ENCODE measurements around the gene SNX25. TPM values are rescaled to one million over a fixed set of nuclear protein-coding genes. Genes with fewer than 3 reads are reported as not detected.
"Not testable (repeated sequence)": the region's sequence is repeated elsewhere in the genome, so short reads cannot be mapped to it uniquely, and the experiment has no call there.

Gene SNX25
- total RNA-seq, 2 donors from 2014 or later: 13.2 to 16.8 TPM

DNA sequence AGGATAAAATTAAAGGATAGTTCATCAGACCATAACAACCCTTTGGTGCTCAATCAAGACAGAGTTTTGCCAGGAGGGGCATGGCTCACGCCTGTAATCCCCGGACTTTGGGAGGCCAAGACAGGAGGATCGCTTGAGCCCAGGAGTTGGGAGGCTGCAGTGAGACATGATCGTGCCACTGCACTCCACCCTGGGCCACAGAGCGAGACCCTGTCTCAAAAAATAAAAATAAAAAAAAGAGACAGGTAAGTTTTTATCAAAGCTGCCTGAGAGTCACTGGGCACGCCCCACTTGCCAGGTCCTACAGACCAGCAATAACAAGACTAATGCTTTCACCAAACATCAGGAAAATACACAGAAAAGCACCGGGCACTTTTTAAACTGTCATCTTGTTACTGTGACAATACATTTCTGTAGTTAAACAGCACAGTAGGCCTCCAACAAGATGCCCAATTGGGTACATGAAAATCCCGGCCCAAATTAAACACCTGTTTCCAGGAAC is 6.4 kb upstream of the SNX25 start:
- Histone ChIP-seq H3K4me3 (peak overlapping the region; percentile 70 to 75), H3K36me3 (no peaks in the 10 kb centered on the region)

DNA sequence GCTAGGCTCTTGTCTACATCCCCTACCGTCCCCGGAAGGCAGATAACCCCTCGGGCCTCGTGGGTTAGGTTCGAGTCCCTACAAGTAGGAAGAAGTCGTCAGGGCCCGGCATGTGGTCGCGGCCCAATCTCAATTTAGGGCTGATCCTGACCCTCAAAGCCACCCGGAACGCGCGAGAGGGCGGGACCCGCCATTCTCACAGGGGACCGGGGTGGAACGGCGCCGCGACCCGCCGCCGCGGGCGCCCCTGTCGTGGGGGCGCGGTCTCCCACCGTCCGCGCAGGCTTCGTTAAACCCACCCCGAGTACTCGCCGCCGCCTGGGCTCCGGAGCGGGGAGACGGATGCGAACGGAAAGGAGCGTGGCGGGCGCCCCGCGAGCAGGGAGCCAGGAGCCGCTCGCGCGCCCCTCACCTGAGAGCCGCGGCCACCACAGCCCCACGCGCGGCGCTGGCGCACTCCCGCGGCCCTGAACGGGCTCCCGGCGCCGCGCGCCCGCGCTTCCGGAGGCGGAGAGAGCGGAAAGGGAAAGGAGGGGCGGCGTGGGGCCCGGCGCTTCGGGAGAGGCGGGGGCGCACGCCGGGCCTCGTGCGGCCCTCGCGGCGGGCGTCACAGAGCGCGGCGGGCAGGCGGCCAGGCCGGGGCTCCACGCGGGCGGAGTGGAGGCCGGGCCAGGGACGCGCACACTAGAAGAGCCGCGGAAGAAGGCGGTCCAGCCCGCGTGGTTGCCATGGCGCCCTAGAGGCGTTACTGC is 5.7 kb upstream of the SNX25 start, which contains the start of gene CFAP97:
Gene CFAP97, minus strand, starts transcription at position 515 of the 752 bp plus-strand sequence. CDS start 12,804 bp downstream, outside the sequence.
- no peaks in the 10 kb centered on the region for H3K27me3 ChIP-seq
- H3K9me3 ChIP-seq: no peaks in the 10 kb centered on the region
- H3K4me3 ChIP-seq: peak within 1 kb of the TSS; percentile 70 to 75
- peaks cover 0 to 29% of the 10 kb centered on the region in 2 donors for H3K4me1 ChIP-seq
- H3K36me3 ChIP-seq: no peaks in the 10 kb centered on the region
- peak; percentile 90 for DNase-seq (ENCODE audit: low spot score)
- TF ChIP-seq, protein P1, sequence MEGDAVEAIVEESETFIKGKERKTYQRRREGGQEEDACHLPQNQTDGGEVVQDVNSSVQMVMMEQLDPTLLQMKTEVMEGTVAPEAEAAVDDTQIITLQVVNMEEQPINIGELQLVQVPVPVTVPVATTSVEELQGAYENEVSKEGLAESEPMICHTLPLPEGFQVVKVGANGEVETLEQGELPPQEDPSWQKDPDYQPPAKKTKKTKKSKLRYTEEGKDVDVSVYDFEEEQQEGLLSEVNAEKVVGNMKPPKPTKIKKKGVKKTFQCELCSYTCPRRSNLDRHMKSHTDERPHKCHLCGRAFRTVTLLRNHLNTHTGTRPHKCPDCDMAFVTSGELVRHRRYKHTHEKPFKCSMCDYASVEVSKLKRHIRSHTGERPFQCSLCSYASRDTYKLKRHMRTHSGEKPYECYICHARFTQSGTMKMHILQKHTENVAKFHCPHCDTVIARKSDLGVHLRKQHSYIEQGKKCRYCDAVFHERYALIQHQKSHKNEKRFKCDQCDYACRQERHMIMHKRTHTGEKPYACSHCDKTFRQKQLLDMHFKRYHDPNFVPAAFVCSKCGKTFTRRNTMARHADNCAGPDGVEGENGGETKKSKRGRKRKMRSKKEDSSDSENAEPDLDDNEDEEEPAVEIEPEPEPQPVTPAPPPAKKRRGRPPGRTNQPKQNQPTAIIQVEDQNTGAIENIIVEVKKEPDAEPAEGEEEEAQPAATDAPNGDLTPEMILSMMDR (IDR thresholded peaks at IDR 0.05): peak in 1 of 2 donors; percentile 30
- peak within 1 kb of the TSS; percentile 96 to 98 for H3K27ac ChIP-seq

More for the DNA sequence above, 6.4 kb upstream of the SNX25 start:
- TF ChIP-seq, protein P1 (IDR thresholded peaks at IDR 0.05): no peak
- peak overlapping the region; percentile 96 to 98 for H3K27ac ChIP-seq
- DNase-seq (ENCODE audit: low spot score): no peak
- H3K27me3 ChIP-seq: no peaks in the 10 kb centered on the region
- peaks cover 0 to 28% of the 10 kb centered on the region in 2 donors for H3K4me1 ChIP-seq
- H3K9me3 ChIP-seq: no peaks in the 10 kb centered on the region

DNA sequence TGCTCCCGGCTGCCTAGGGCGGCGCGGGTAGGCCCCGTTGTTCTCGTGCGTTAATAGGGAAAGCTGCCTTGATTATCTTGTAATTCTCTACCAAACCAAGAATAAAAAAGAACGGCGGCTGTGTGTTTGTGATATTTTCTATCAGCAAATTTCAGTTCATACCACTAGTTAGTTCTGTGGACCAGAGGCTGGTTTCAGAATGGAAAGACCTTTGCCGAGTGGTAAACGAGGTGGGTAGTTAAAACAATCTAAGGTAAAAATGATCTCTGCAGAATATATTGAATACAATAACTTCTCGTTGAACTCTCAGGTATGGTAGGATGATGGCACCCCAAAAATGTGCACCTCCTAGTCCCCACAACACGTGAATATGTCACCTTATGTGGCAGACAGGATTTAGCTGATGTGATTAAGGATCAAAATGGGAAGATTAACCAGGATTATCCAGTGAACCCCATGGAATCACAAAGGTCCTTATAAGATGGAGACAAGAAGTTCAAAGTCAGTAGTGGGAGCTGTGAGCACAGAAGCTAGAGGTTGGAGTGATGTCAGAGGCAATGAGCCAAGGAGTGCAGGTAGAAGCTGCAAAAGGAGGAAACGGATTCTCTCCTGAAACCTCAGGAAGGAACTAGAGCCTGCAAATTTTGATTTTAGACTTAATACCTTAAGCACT is 5.0 kb upstream of the SNX25 start:
- peaks cover 0 to 34% of the 10 kb centered on the region in 2 donors for H3K4me1 ChIP-seq
- H3K36me3 ChIP-seq: no peaks in the 10 kb centered on the region
- DNase-seq (ENCODE audit: low spot score): no peak
- peak overlapping the region; percentile 96 to 98 for H3K27ac ChIP-seq
- peak overlapping the region; percentile 70 to 75 for H3K4me3 ChIP-seq
- TF ChIP-seq, protein P1 (IDR thresholded peaks at IDR 0.05): no peak
- H3K9me3 ChIP-seq: no peaks in the 10 kb centered on the region
- no peaks in the 10 kb centered on the region for H3K27me3 ChIP-seq

- H3K27ac ChIP-seq; H3K4me3 ChIP-seq; H3K9me3 ChIP-seq; DNase-seq (ENCODE audit: low spot score); H3K36me3 ChIP-seq; H3K27me3 ChIP-seq: not testable (repeated sequence)
- peaks cover 0 to 34% of the 10 kb centered on the region in 2 donors for H3K4me1 ChIP-seq
Measured at GRCh38 chr4:185205073-185205472, 4.3 kb upstream of the SNX25 start.

DNA sequence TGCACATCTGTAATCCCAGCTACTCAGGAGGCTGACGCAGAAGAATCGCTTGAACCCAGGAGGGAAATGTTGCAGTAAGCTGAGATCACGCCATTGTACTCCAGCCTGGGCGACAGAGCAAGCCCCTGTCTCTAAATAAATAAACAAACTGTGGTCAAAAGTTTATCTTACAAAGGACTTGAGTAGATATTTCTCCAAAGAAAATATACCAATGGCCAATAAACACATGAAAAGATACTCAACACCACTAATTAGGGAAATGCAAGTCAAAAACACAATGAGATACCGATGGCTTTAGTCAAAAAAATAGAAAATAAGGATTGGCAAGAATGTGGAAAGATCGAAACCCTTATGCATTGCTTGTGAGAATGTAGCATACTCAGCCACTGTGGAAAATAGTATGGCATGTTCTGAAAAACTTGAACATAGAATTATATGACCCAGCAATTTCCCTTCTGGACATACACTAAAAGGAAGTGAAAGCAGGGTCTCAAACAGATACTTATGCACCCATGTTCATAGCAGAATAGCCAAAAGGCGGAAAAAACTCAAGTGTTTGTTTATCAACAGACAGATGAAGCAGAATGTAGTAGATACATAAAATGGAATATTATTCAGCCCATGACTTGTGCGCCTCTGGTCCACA is 3.6 kb upstream of the SNX25 start:
- Histone ChIP-seq H3K4me1 (peaks cover 0 to 36% of the 10 kb centered on the region in 2 donors), H3K27ac (no peak overlapping the region), H3K27me3 (no peaks in the 10 kb centered on the region), H3K4me3 (no peak overlapping the region), H3K36me3 (no peaks in the 10 kb centered on the region), H3K9me3 (no peaks in the 10 kb centered on the region)
- TF ChIP-seq, protein P1 (IDR thresholded peaks at IDR 0.05): no peak
- DNase-seq (ENCODE audit: low spot score): no peak

DNA sequence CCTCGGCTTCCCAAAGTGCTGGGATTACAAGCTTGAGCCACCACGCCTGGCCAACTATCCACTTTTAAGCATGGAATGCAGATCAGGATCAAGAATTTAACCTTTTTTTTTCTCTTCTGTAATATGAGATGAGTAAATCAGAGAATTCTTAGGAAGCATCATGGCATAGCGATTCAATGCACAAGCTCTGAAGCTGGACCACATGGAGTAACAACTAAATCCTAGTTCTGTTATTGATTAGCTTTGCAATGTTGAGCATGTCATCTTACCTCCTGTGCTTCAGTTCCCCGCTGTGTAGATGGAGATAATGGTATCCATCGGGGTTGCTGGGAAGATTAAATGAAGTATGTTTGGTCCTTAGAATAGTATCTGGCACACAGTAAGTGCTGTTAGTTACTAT is 1.9 kb upstream of the SNX25 start:
- TF ChIP-seq, protein P1 (IDR thresholded peaks at IDR 0.05): no peak
- H3K9me3 ChIP-seq: no peaks in the 10 kb centered on the region
- no peak overlapping the region for H3K4me3 ChIP-seq
- H3K27me3 ChIP-seq: no peaks in the 10 kb centered on the region
- peaks cover 0 to 38% of the 10 kb centered on the region in 2 donors for H3K4me1 ChIP-seq
- no peaks in the 10 kb centered on the region for H3K36me3 ChIP-seq
- no peak for DNase-seq (ENCODE audit: low spot score)
- H3K27ac ChIP-seq: no peak overlapping the region

- DNase-seq (ENCODE audit: low spot score); H3K27me3 ChIP-seq; H3K9me3 ChIP-seq; H3K36me3 ChIP-seq: not testable (repeated sequence)
- peak overlapping the region; percentile 88 to 91 for H3K27ac ChIP-seq
- peak overlapping the region; percentile 72 to 79 for H3K4me3 ChIP-seq
- H3K4me1 ChIP-seq: peaks cover 0 to 30% of the 10 kb centered on the region in 2 donors
Measured at GRCh38 chr4:185209852-185210101, 379 bp downstream of the SNX25 start.
